Right lung (tissue), 5 donors: ENCODE results near the gene JAKMIP2. TPM values are rescaled to one million over a fixed set of nuclear protein-coding genes. Genes with fewer than 3 reads are reported as not detected.

Experiments
- DNase-seq, 2 donors: peaks; one replicate each; pipeline ENCODE4 v3.0.0-alpha.2; 2013
- polyA plus RNA-seq, 5 donors: library from polyadenylated mRNA; unstranded; fragments of 120-200 nt; gene quantifications; one replicate each; pipeline versions ENCODE4 v1.2.1 to v1.2.3, GENCODE V29; 2013; ENCODE audit warnings: inconsistent platforms in 1 of 5, low replicate concordance in 1 of 5; ENCODE audit not compliant: insufficient read length in 5 of 5, insufficient read depth in 1 of 5

Gene JAKMIP2
- polyA plus RNA-seq, 5 donors = 5.6 to 11.6 (median 6.5) TPM

DNA sequence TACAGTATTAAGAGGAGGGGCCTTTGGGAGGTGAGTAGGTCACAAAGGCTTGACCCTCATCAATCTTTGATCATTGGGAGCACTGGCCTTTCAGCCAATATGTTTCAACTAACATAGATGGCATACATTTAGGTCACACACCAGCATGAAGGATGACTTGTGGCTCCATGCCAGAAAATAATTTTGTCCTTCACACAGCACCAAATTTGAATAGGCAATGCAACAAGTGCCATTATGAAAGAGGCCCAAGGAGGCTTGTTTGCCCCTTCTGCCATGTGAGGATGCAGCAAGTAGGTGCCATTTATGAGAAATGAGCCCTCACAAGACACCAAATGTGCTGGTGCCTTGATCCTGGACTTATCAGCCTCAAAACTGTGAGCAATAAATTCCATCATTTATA lies 81.1 kb downstream of the JAKMIP2 start:
- no peak for DNase-seq

DNA sequence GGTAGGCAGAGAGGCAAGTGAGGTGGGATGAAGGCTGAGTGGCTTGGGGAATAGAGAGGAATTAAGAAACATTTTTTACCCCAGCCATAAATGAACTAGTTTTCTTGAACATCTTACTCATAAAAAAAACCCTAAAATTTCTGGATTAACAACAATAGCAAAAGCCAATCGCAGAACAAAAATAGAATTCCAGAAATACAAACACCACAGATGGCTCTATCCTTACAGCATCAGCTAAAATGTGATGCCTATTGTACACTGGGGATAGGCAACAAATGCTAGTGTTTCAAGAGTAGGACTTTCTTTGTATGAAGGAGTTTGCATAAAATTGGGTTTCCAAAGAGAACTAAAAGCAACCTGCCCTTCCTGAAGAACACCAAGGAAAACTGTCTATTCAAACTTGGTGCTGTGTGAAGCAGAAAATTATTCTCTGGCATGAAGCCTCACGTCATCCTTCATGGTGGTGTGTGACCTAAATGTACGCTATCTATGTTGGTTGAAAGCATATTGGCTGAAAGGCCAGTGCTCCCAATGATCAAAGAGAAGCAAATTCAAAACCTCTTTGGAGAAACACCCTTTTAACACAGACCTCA lies 82.9 kb downstream of the JAKMIP2 start:
- no peak for DNase-seq

DNA sequence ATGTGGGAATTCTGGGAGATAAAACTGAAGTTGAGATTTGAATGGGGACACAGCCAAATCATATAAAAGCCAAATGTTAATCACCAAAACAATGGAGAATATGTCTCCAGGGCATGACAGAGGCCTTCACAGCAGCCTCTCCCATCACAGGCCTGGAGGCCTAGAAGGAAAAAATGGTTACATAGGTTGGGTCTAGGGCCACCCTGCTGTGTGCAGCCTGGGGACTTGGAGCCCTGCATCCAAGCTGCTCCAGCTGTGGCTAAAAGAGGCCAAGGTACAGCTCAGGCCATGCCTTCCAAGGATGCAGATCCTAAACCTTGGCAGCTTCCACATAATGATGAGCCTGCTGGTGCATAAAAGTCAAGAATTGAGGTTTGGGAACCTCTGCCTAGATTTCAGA lies 85.1 kb downstream of the JAKMIP2 start:
- DNase-seq = no peak

DNA sequence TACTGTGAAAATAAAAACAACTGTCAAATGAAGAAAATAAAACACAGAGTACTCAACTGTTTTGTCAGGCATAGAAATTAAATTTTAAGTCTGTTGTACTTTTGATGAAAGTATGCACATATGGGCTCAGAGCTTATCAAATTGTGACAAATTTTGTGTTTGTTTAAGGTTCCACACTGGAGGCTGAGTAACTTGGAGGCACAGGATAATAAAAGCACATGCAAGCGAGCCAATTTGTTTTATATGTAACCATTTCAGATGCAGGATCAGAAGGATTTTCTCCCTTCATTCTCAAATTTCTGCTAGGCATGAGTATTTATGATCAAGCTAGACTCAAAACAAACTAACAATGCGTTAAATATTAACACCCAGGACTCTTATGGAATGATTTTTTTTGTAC lies 87.8 kb downstream of the JAKMIP2 start:
- DNase-seq = no peak

DNA sequence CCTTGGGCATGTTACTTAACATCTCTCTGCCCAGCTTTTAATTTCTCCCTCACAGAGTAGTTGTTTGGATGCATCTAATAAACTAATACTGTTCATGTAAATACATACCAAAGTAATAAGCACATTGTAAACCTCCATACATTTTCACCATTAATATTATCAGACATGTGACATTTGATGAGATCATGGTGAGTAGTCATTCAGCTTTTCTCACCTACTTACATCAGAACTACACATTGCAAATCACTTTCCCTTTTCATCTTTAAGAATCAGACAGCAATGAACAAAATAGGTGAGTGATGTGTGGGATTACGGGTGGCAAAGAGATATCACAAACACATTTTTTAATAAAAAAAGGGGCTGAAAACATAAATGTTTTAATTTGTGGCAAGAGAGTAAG lies 89.3 kb downstream of the JAKMIP2 start:
- no peak for DNase-seq

DNA sequence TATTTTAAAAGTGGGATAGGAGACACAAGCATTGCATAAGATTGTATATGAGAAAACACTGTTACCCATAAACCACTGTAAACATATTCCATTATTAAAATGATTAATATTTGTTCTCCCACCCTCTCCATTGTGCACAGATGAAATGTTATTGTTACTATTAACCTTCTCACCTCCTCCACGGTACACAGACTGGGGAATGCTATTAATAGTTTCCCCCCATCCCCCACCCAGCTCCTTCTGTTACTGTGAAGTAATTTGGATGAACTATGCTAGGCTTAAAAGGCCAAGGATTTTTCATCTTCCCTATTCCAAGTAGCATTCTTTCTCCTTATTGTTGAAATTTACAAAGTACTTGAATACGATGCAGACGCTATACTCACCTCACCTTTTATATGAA lies 91.4 kb downstream of the JAKMIP2 start:
- no peak for DNase-seq

DNA sequence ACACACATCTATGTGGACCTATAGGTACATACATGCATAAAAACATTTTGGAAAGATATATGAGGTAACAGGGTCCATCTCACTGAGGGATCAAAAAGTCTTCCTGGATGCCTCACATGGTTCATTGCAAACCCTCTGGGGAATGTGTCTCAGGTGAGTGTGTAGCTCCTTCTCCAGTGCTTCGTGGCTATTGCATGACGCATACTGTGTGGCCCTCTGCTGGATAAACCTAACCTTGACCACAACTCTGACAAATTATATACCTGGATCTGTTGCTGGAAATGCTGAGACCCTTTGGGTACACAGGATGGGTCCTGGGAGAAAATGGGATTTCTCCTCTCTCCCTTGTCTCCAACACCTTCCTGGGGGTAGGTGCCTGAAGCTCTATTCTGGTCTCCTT lies 91.9 kb downstream of the JAKMIP2 start:
- DNase-seq = no peak

DNA sequence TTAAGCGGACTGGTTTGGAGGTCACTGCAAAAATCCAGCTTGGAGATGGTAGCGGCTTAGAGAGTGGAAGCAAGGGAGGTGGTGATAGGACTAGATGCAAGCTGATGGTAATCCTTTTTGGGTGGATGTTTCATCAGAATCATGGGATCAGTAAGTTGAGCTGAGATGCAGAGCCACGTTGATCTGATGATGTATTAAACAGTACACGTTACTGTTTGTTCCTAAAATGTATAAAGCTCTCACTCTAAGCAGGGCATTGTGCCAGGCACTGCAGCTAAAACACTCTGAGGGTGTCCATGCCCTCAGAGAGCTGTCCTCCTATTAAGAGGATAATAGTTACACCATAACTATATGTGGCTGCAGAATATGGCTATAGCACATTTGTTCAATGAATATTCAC lies 93.1 kb downstream of the JAKMIP2 start:
- DNase-seq = no peak

DNA sequence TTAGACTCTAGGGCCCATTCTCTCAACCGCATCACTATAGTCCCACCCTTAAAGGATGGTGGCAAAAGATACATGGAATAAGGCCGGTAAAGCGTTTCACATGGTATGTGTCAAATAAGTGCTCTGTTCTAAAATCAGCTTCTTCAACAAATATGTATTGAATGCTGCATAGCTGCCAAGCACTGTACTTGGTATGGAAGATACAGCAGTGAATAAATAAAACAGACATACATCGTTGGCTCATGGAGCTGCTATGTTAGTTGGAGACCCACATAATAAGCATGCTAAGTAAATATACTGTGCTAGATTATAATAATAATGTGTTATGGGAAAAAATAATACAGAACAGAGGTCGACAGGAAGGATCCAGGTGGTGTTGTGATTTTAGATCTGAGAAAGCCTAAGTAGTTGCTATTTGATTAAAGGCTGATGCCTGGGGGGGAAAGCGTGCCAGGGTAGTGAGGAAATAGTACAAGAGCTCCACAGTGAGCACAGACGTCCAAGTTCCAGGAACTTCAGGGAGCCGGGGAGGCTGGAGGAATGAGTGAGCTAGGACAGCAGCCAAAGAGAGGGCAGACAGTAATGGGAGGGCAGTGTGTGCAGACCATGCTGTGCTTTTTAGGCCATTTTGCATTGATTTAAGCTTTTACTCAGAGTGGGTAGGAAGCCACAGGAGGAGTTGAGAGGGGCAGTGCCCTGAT lies 93.7 kb downstream of the JAKMIP2 start:
- peak; percentile 74 to 76 for DNase-seq

DNA sequence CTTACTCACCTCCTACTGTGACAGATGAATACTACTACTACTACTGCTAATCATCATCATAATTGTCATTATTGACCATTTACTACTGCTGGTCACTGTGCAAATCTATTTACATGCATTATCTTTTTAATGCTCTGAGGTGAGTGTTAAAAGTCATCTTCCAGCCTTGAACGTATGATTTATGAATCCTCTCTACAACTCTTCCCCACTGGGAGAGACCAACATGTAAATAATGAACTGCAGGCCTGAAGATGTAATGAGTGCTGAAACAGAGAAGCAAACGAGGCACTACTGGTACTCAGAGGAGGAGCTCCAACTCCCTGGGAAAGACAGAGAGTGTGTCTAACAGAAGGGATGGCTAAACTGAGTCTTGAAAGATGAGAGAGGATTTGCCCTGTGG lies 95.4 kb downstream of the JAKMIP2 start:
- no peak for DNase-seq

DNA sequence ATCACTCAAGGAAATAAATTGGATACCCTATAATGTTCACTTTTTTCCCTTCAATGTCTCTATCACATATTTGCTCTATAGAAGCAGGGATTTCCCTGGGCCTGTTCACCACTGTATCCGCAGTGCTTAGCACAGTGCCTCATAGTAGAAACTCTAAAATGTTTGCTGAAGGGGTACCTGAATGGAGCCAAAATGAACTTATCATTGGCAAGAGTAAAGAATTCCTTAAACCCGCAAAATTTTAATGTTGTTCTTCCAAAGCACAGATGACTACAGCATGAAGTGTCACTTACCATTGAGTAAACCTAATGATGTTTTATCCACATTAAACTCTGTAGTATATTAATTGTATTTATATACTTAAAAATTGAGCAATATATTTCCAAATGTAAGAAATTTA lies 96.1 kb downstream of the JAKMIP2 start:
- no peak for DNase-seq

DNA sequence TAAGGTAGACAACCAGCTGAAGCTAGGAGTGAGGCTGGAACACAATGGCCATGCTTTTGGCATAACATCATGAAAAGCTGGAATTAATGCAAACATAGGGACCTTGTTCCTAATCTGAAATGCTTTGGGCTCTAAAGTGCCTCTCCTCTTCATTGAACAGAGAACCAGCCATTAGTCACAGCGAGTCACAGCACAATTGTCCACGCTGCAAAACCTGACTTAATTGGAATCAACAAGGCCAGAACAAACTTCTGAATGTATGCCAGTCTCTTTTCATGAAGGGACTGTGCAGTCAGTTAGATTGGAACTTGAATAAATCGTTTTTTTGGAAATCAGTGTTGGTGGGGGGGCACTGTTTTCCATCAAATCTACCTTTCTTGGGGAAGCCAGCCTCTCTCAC lies 96.5 kb downstream of the JAKMIP2 start:
- DNase-seq = no peak

DNA sequence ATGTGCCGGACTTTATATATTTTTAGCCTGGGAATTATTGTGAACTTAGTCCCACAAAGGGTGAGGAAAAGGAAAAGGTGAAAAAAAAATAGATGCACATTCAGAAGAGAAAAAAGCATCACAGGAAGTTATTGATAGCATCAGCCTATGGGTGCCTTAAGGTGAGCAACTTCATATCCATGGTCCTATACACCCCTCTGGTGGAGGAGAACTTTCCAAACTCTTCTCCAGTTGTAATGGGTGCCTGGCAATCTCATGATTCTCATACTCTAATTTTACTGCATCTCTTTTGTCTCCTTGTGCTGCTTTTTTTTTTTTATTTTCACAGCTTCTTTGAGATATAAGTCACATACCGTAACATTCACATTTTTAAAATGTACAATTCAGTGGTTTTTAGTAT lies 107.4 kb downstream of the JAKMIP2 start:
- DNase-seq = no peak

DNA sequence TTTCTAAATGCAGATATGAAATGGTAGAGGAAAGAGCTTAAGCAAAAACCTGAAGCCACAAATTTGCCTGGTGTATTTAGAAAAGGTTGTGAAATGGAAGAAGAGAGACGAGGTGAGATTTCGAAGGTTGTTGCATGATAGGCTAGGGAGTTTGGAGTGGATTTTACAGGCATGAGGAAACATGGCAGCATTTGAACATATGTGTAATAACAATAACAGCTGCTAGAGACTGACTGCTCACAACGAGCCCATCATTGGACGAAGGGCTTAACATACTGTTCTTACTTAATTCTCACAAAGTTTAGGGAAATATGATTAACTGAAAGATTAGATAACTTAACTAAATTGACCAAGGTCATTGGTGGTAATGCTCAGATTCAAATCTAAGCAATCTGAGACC lies 108.1 kb downstream of the JAKMIP2 start:
- peak; percentile 34 to 40 for DNase-seq

DNA sequence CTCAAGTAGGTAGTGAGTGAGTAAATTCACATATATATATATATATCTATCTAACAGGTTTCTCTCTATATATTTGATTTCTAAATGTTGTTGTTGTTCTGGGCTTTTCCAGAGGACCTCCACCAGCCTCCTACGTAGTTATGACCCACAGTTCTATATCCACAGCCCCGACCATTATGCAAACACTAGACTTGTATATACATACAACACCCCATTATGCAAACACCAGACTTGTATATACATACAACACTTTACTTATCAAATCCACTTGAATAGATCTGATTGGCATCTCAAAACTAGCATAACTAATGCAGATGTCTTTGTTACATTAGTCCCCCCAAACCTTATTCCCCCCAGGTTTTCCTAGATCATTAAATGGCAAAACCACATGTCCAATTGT lies 108.7 kb downstream of the JAKMIP2 start:
- DNase-seq = no peak

DNA sequence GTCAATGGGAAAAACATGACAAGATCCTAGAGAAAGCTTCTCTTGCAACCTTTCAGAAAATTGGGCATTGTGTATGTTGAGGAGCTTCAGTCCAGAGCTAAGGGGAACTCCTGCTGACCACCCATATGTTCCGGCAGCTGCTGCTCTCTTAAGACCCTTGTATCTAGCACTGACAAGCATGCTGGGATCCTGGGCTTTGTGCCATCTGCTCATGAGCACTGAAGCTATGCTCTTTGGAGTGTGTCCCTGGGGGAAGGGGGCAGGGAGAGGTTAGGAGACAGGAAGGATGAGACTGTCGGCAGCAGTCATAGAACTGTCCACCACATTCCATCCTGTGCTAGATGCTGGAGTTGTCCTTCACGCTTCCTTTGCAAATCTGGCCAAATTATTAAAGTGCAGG lies 109.3 kb downstream of the JAKMIP2 start:
- peak; percentile 49 to 57 for DNase-seq

DNA sequence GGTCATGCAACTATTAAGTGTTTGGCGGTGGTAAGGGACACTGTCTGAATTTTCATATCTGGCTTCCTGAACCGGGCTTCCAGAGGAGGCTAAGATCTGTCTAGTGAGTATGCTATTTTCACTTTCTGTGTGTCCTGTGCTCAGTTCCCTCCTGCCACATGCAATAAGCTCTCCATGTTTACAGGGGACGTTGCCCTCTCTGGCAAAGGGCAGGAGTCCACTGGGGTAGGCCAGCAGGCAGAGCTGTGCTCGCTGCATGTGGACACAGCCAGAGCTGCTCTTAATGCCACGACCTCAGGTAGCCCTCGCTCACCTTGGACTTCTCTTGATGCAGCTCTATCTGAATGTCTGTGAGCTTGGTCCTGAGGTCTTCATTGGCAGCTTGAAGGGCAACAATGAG lies 111.2 kb downstream of the JAKMIP2 start:
- no peak for DNase-seq

DNA sequence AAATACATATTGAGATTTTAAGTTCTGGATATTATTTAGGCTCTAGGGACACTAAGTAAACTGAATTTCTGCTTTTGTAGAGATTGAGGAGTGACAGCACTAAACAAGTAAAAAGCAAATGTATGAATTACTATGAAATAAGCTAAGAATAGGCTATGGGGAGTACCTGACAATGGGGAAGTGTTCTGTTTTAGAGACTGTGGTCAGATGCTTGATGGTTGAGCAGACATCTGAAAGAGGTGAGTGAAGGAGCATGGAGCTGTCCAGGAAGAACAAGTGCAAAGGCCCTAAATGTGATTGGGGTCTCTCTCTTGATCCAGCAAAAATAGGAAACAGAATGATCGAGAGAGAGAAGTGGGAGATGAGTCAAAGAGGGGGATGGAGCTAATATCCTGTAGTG lies 111.7 kb downstream of the JAKMIP2 start:
- no peak for DNase-seq

DNA sequence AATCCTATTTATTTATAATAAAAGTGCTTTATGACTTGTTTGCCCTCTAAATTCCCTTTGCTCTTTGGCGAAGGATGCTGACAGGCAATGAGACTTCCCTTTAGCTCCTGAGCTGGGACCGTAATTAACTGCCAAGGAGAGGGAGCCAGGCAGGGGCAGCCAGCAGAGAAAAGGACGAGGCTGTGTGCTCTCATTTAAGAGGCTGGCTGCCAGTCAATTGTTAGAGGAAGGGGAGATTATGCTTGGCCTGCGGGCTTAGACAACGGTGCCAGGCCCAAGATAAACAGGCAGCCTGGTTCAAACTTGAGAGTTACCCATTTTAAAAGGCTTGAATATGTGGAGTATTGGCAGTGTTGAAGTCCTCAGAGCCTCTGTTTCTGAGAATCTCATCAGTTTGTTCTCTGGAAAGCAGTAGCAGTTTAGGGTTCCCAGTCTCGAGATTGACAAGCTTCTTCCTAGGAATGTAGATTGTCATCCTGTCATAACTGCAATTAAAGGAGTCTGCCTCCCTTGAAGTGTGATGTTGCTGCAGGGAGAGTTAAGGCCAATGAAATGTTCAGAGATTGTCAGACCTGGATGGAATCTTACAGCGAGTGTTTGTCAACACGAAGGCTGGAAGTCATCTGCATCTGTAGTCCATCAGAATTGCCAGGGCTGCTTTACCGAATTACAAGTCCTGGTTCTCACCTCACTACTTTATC lies 113.2 kb downstream of the JAKMIP2 start:
- no peak for DNase-seq

DNA sequence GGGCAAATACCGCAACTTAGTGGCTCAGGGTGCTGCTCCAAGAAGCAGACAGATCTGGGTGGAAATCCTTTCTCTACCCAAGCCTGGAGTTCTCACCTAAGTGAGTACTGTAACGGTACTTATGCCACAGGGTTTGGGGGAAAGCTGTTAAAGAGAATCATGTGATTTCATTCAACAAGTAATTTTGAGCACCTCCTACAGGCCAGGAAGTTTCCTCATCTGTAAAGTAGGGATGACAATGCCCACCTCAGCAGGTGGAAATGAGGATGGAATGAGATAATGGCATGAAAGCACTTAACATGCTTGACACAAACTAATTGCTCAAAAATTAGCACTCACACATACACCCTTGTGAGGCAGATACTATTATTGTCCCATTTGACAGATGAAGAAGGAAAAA lies 114.1 kb downstream of the JAKMIP2 start:
- no peak for DNase-seq

DNA sequence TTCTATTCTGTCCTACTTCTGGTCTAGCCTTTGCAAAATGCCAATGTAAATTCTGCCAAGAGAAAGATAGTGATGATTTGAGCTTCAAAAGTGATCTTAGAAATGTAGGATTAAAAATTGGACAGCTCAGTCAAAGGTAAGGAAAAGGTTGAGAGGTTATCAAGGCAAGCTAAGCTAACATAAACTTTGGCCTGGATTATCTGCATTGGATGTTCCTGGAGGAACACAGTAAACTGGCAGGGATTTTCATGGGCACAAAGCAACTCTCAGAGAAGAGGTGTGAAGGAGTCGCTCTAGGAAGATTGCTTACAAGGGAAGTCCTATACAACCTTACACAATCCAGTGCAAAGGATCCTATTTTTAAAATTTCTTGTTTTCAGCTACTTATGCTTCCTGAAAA lies 115.2 kb downstream of the JAKMIP2 start:
- no peak for DNase-seq

DNA sequence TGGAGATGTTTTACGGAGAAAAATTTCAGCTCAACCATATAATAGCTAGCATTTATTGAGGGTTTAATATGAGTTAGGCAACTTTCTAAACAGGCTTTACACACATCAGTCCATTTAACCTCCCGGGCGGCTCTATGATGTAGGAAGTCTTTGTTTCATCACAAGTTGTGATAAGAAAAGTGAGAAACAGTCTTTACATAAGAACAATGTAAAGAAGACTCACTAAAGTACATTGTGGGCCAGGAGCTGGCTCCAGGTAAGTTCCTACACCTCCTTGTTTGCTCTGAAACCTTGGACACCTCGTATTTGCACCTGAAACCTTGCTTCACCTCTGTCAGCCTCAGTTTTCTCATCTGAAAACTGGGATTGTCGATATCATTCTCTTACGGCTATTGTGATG lies 116.1 kb downstream of the JAKMIP2 start:
- no peak for DNase-seq

DNA sequence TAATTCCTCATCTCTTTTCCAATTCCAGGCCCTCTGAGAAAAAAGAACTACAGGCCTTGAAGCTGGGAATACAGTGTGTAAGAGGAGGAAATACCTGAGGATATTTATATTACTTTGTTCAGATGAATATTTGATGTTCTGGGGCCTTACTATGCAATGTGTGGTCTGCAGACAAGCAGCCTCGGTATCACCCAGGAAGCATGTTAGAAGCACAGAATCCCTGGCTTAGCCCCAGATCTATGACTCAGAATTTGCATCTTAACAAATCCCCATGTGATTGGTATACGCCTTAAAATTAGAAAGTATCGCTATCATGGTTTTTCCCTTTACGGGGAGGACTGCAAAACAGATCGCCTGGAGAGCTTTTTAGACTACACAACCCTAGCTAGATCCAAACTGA lies 121.0 kb downstream of the JAKMIP2 start:
- DNase-seq = no peak
